ENCODE data around the gene SDK2.

SDK2 gene

GRCh38 chr17:73644145-73645049 is at the start of gene SDK2:
SDK2 (minus strand) TSS chr17:73644445; CDS start chr17:73644088, 357 bp downstream.
- peak within 1 kb of the TSS; percentile 33 for H3K4me3 ChIP-seq (ENCODE audit: low read depth, low read length)
- no peak for DNase-seq (ENCODE audit: low read depth)

GRCh38 chr17:73693071-73693470 is 48.8 kb upstream of the SDK2 start:
- no peak for DNase-seq (ENCODE audit: low read depth)
- no peak overlapping the region for H3K4me3 ChIP-seq (ENCODE audit: low read depth, low read length)

GRCh38 chr17:73691321-73691766 is 47.1 kb upstream of the SDK2 start:
- DNase-seq (ENCODE audit: low read depth): no peak
- H3K4me3 ChIP-seq (ENCODE audit: low read depth, low read length): no peak overlapping the region

- DNase-seq (ENCODE audit: low read depth): no peak
Observed at GRCh38 chr17:73690676-73691075, 46.4 kb upstream of the SDK2 start.

GRCh38 chr17:73689596-73690275 is 45.5 kb upstream of the SDK2 start:
- no peak overlapping the region for H3K4me3 ChIP-seq (ENCODE audit: low read depth, low read length)
- no peak for DNase-seq (ENCODE audit: low read depth)

More at GRCh38 chr17:73690676-73691075, 46.4 kb upstream of the SDK2 start:
- no peak overlapping the region for H3K4me3 ChIP-seq (ENCODE audit: low read depth, low read length)

GRCh38 chr17:73686961-73687360 is 42.7 kb upstream of the SDK2 start:
- DNase-seq (ENCODE audit: low read depth): no peak

GRCh38 chr17:73686126-73686525 is 41.9 kb upstream of the SDK2 start:
- no peak overlapping the region for H3K4me3 ChIP-seq (ENCODE audit: low read depth, low read length)
- DNase-seq (ENCODE audit: low read depth): no peak

More at GRCh38 chr17:73686961-73687360, 42.7 kb upstream of the SDK2 start:
- no peak overlapping the region for H3K4me3 ChIP-seq (ENCODE audit: low read depth, low read length)

GRCh38 chr17:73684183-73684582 is 39.9 kb upstream of the SDK2 start:
- H3K4me3 ChIP-seq (ENCODE audit: low read depth, low read length): no peak overlapping the region
- no peak for DNase-seq (ENCODE audit: low read depth)

- DNase-seq (ENCODE audit: low read depth): no peak
- no peak overlapping the region for H3K4me3 ChIP-seq (ENCODE audit: low read depth, low read length)
Observed at GRCh38 chr17:73683771-73684170, 39.5 kb upstream of the SDK2 start.

- no peak overlapping the region for H3K4me3 ChIP-seq (ENCODE audit: low read depth, low read length)
- no peak for DNase-seq (ENCODE audit: low read depth)
Observed at GRCh38 chr17:73681946-73682345, 37.7 kb upstream of the SDK2 start.

GRCh38 chr17:73679476-73679875 is 35.2 kb upstream of the SDK2 start:
- no peak for DNase-seq (ENCODE audit: low read depth)
- H3K4me3 ChIP-seq (ENCODE audit: low read depth, low read length): no peak overlapping the region

GRCh38 chr17:73678999-73679398 is 34.8 kb upstream of the SDK2 start:
- no peak overlapping the region for H3K4me3 ChIP-seq (ENCODE audit: low read depth, low read length)
- no peak for DNase-seq (ENCODE audit: low read depth)

- DNase-seq (ENCODE audit: low read depth): no peak
- H3K4me3 ChIP-seq (ENCODE audit: low read depth, low read length): no peak overlapping the region
Observed at GRCh38 chr17:73669771-73670170, 25.5 kb upstream of the SDK2 start.

GRCh38 chr17:73667181-73667959 is 23.1 kb upstream of the SDK2 start:
- H3K4me3 ChIP-seq (ENCODE audit: low read depth, low read length): no peak overlapping the region
- no peak for DNase-seq (ENCODE audit: low read depth)

GRCh38 chr17:73663614-73664013 is 19.4 kb upstream of the SDK2 start:
- no peak for DNase-seq (ENCODE audit: low read depth)
- H3K4me3 ChIP-seq (ENCODE audit: low read depth, low read length): no peak overlapping the region

- no peak for DNase-seq (ENCODE audit: low read depth)
- no peak overlapping the region for H3K4me3 ChIP-seq (ENCODE audit: low read depth, low read length)
Observed at GRCh38 chr17:73660366-73660765, 16.1 kb upstream of the SDK2 start.

- no peak for DNase-seq (ENCODE audit: low read depth)
Observed at GRCh38 chr17:73658821-73659515, 14.7 kb upstream of the SDK2 start.

GRCh38 chr17:73657473-73658116 is 13.3 kb upstream of the SDK2 start:
- H3K4me3 ChIP-seq (ENCODE audit: low read depth, low read length): no peak overlapping the region
- no peak for DNase-seq (ENCODE audit: low read depth)

More at GRCh38 chr17:73658821-73659515, 14.7 kb upstream of the SDK2 start:
- H3K4me3 ChIP-seq (ENCODE audit: low read depth, low read length): no peak overlapping the region

GRCh38 chr17:73654241-73654640 is 10.0 kb upstream of the SDK2 start:
- H3K4me3 ChIP-seq (ENCODE audit: low read depth, low read length): no peak overlapping the region
- no peak for DNase-seq (ENCODE audit: low read depth)
